ENCODE measurements around the gene TAS2R16. TPM values are rescaled to one million over a fixed set of nuclear protein-coding genes. Genes with fewer than 3 reads are reported as not detected.
"Not testable (repeated sequence)": the region's sequence is repeated elsewhere in the genome, so short reads cannot be mapped to it uniquely, and the experiment has no call there.

The TAS2R16 gene
- total RNA-seq, 1 donor from 2014 or later: not detected

DNA sequence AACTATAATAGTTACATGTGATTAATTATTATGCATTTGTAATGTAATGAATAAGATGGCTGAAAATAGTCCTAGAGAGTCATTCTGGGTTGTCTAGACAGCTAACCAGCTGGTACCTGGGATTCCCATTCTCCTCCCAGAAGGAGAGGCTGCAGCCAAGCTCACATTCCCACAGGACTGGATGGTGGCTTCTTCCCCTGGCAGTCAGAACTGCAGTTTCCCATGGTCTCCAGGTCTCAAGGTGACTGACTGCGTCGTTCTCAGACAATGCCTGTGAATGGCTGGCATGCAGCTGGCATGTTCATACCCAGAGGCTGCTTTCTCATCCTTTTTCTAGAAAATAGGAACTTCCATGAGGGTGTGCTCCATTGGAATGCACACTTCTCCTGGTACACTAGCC lies 21.3 kb downstream of the TAS2R16 start:
- intact Hi-C loops (cut with micrococcal nuclease): no loop called here

- intact Hi-C loops (cut with micrococcal nuclease): no loop called here
Observed at GRCh38 chr7:122972056-122972455, 23.4 kb downstream of the TAS2R16 start.

- intact Hi-C loops (cut with micrococcal nuclease): no loop called here
Observed at GRCh38 chr7:122970740-122971725, 24.5 kb downstream of the TAS2R16 start.

- intact Hi-C loops (cut with micrococcal nuclease): no loop called here
Observed at GRCh38 chr7:122968389-122968788, 27.1 kb downstream of the TAS2R16 start.

DNA sequence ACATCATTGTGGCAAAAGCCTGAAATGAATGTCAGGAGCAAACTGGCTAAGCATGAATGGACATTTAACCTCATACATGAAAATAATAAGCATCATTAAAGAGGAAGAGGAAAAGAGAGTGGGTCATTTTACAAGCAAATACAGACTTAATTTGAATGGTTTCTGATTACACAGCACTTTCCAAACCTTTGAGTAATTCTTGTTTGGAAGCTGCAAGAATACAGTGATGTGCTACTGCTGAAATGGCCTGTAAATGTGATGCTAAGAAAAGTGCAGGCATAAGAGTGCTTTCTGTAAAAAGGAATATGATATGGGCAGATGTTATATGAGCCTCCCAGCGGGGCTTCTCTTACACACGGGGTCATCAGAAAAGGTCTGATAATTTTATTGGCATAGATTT lies 30.2 kb downstream of the TAS2R16 start:
- intact Hi-C loops (cut with micrococcal nuclease): no loop called here

- intact Hi-C loops (cut with micrococcal nuclease): not testable (repeated sequence)
Observed at GRCh38 chr7:122953678-122954077, 41.8 kb downstream of the TAS2R16 start.

DNA sequence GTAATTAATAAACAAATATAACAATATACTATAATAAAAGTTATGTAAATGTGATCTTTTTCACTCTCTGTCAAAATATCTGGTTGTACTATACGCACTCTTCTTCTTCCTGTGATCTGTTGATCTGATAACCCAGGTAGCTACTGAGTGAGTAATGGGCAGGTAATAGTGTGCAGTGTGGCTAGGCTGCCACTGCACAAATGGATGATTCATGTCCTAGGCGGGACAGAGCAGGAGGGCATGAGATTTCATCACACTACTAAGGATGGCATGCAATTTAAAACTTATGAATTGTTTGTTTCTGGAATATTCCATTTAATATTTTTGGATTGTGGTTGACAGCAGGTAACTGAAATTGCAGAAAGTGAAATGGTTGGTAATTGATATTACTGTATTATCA lies 44.5 kb downstream of the TAS2R16 start:
- intact Hi-C loops (cut with micrococcal nuclease): no loop called here

DNA sequence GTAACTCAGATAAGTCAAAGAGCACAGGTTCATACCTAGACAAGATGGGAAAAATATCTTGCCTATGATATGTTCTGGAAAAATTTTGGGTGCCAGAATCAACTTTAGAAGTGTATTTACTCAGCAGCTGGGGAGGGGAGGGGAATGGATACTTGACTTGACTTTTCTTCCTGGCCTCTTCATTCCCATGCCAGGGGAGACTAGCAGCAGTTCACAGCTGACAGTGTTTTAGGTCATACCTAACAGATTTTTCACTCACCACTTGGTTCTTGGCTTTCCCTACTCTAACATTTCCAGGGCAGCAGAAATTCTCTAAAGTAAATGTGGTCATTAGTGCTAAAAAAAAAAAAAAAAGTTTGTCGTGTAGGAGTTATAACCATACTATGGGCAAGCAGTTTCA lies 46.3 kb downstream of the TAS2R16 start:
- intact Hi-C loops (cut with micrococcal nuclease): no loop called here

Other genes starting within 250 kb of the TAS2R16 start
- not detected in 2 replicates for gene CADPS2, start 109.2 kb downstream of the TAS2R16 start, total RNA-seq
- gene SLC13A1, start 204.3 kb upstream of the TAS2R16 start, total RNA-seq: 0.05 TPM in 1 of 2 replicates, not detected in the other

All from T-helper 2 cell treated with Interferon-gamma antibody and Interleukin-4, amounts not matched to agents 100 ng/mL and 5 ng/mL, for 36 hours (primary cell).